Thoracic aorta (tissue), 2 donors: ENCODE results near the gene PNPLA8. TPM values are rescaled to one million over a fixed set of nuclear protein-coding genes. Genes with fewer than 3 reads are reported as not detected.

Source experiments
- ATAC-seq: fragments of 150-250 bp; one replicate; pipeline ENCODE4 v1.8.0; 2017; ENCODE audit warnings: low read depth; ENCODE audit not compliant: insufficient number of reproducible peaks, low FRiP score
- DNase-seq: peaks from one replicate; pipeline ENCODE4 v3.0.0-alpha.2; 2020; ENCODE audit warnings: low spot score
- H3K27ac ChIP-seq, 2 donors: fragments of 200-600 bp; sonication (generic); 1 replicate in 1 of 2; 2 replicates in 1 of 2; pipeline ENCODE4 v1.5.1; 2016; ENCODE audit warnings: mild to moderate bottlenecking in 2 of 2, moderate library complexity in 2 of 2
- H3K27me3 ChIP-seq: fragments of 200-600 bp; sonication (generic); replicated peaks from 2 replicates; pipeline ENCODE4 v1.6.0; 2016; ENCODE audit warnings: mild to moderate bottlenecking; ENCODE audit not compliant: insufficient read depth
- H3K36me3 ChIP-seq: fragments of 200-600 bp; sonication (generic); one replicate; pipeline ENCODE4 v1.5.1; 2016
- H3K4me1 ChIP-seq, 2 donors: fragments of 200-600 bp; sonication (generic); 1 replicate in 1 of 2; 2 replicates in 1 of 2; pipeline versions ENCODE4 v1.5.1 to v1.6.0; 2016; ENCODE audit warnings: low read depth in 2 of 2, mild to moderate bottlenecking in 1 of 2; ENCODE audit not compliant: control insufficient read depth in 1 of 2
- H3K4me3 ChIP-seq: fragments of 200-600 bp; sonication (generic); 2 replicates; pipeline ENCODE4 v1.5.1; 2016; ENCODE audit warnings: mild to moderate bottlenecking
- H3K9me3 ChIP-seq: fragments of 200-600 bp; sonication (generic); 2 replicates; pipeline ENCODE4 v1.5.1; 2016
- CTCF ChIP-seq: fragments of 200-600 bp; sonication (generic); IDR thresholded peaks from one replicate; pipeline ENCODE4 v1.5.1; 2019; ENCODE audit warnings: antibody characterized with exemption
- total RNA-seq, 2 donors: library from RNA; depleted of rRNA; stranded (reverse); fragments of >200 nt; gene quantifications; one replicate each; pipeline versions ENCODE4 v1.1.0 to v1.2.3, GENCODE V29; 2016

Gene PNPLA8
- total RNA-seq, 2 donors from 2014 or later, result 29.6 to 45.8 TPM

GRCh38 chr7:108423089-108423989 is 102.6 kb downstream of the PNPLA8 start:
- no peaks in the 10 kb centered on the region for H3K36me3 ChIP-seq
- H3K27ac ChIP-seq, result no peak overlapping the region
- no peak for TF ChIP-seq CTCF

GRCh38 chr7:108421720-108422331 is 104.1 kb downstream of the PNPLA8 start:
- Histone ChIP-seq H3K36me3 (no peaks in the 10 kb centered on the region), H3K4me1 (no peaks in the 10 kb centered on the region), H3K9me3 (no peaks in the 10 kb centered on the region), H3K27me3 (no peaks in the 10 kb centered on the region), H3K4me3 (no peak overlapping the region), H3K27ac (no peak overlapping the region)
- ATAC-seq, result no peak
- no peak for DNase-seq
- no peak for TF ChIP-seq CTCF

More at GRCh38 chr7:108423089-108423989, 102.6 kb downstream of the PNPLA8 start:
- H3K27me3 ChIP-seq, result no peaks in the 10 kb centered on the region
- no peaks in the 10 kb centered on the region for H3K4me1 ChIP-seq
- DNase-seq, result no peak
- H3K9me3 ChIP-seq, result no peaks in the 10 kb centered on the region
- ATAC-seq, result no peak
- no peak overlapping the region for H3K4me3 ChIP-seq

Other genes with a start within 250 kb of the PNPLA8 start
- 1 to 10 TPM; 2.4 to 3.3 TPM for gene NRCAM, start 69.7 kb downstream of the PNPLA8 start, total RNA-seq
- gene THAP5, start 43.6 kb upstream of the PNPLA8 start, total RNA-seq, result 10 to 100 TPM; 17.7 to 40.8 TPM
- gene DNAJB9, start 43.7 kb upstream of the PNPLA8 start, total RNA-seq, result 10 to 100 TPM; 30.2 to 53.9 TPM